ENCODE results near the gene ATF2. TPM values are rescaled to one million over a fixed set of nuclear protein-coding genes. Genes with fewer than 3 reads are reported as not detected.

ATF2 gene
- total and polyA plus RNA-seq, 2 of the 13 experiments (the other 11 are each of a cell fraction or from before 2014, with no cell fraction given): 91.6 to 95.1 TPM

DNA sequence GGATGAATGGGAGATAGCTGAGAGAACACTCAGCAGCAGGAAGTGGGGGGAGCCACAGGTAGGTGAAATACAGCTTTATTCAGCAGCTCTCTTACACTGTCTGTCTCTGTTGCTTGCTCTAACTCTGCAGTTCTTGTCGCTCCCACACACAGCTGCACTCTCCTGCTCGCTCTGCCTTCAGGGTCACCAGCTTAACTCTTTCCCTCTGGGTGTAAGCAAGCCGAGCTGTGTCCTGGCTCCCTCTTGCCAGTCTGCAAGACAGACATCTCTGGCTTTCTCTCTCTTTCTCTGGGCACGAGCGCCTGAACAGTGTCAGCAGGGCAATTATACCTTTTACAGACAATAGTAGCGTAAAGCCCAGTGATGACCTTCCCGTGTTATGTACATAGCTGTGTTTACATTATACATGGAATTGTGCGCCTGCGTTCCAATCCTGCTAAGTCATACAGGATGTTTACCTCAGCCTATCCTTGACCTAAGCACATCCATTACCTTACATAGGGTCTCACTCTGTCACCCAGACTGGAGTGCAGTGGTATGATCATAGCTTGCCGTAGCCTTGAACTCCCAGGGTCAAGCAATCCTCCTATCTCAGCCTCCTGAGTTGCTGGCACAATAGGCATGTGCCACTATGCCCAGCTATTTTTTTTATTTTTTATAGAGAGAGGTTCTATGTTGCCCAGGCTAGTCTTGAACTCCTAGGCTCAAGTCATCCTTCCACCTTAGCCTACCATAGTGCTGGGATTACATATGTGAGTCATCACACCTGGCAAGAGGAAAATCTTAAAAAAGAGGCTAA is 105.0 kb downstream of the ATF2 start (continued):
- TF ChIP-seq, protein P1, sequence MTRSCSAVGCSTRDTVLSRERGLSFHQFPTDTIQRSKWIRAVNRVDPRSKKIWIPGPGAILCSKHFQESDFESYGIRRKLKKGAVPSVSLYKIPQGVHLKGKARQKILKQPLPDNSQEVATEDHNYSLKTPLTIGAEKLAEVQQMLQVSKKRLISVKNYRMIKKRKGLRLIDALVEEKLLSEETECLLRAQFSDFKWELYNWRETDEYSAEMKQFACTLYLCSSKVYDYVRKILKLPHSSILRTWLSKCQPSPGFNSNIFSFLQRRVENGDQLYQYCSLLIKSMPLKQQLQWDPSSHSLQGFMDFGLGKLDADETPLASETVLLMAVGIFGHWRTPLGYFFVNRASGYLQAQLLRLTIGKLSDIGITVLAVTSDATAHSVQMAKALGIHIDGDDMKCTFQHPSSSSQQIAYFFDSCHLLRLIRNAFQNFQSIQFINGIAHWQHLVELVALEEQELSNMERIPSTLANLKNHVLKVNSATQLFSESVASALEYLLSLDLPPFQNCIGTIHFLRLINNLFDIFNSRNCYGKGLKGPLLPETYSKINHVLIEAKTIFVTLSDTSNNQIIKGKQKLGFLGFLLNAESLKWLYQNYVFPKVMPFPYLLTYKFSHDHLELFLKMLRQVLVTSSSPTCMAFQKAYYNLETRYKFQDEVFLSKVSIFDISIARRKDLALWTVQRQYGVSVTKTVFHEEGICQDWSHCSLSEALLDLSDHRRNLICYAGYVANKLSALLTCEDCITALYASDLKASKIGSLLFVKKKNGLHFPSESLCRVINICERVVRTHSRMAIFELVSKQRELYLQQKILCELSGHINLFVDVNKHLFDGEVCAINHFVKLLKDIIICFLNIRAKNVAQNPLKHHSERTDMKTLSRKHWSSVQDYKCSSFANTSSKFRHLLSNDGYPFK (CRISPR knock-in tag; IDR thresholded peaks at IDR 0.05; ENCODE audit: borderline replicate concordance): peak; percentile 68; the same call in 1 of the 2 replicates
- TF ChIP-seq, protein P2, sequence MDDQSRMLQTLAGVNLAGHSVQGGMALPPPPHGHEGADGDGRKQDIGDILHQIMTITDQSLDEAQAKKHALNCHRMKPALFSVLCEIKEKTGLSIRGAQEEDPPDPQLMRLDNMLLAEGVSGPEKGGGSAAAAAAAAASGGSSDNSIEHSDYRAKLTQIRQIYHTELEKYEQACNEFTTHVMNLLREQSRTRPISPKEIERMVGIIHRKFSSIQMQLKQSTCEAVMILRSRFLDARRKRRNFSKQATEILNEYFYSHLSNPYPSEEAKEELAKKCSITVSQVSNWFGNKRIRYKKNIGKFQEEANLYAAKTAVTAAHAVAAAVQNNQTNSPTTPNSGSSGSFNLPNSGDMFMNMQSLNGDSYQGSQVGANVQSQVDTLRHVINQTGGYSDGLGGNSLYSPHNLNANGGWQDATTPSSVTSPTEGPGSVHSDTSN (CRISPR knock-in tag; IDR thresholded peaks at IDR 0.05; ENCODE audit: borderline replicate concordance): no peak
- TF ChIP-seq ZSCAN21 (CRISPR knock-in tag; IDR thresholded peaks at IDR 0.05; ENCODE audit: borderline replicate concordance) (peak; percentile 99), ASH2L (IDR thresholded peaks at IDR 0.05; ENCODE audit: insufficient read length, low read depth, low read length) (peak; percentile 96), YEATS2 (CRISPR knock-in tag; IDR thresholded peaks at IDR 0.05; ENCODE audit: borderline replicate concordance) (peak; percentile 91; the same call in 1 of the 2 replicates), ZNF883 (CRISPR knock-in tag; IDR thresholded peaks at IDR 0.05; ENCODE audit: not compliant biosample characterization) (peak; percentile 71), ZNF256 (CRISPR knock-in tag; conservative IDR thresholded peaks at IDR 0.05) (no peak), ZC3H4 (CRISPR knock-in tag; IDR thresholded peaks at IDR 0.05; ENCODE audit: borderline replicate concordance) (no peak), SMAD3 (CRISPR knock-in tag; IDR thresholded peaks at IDR 0.05) (peak; percentile 99), SP5 (CRISPR knock-in tag; IDR thresholded peaks at IDR 0.05; ENCODE audit: borderline replicate concordance, low read depth) (peak; percentile 82), HDAC1 (CRISPR knock-in tag; IDR thresholded peaks at IDR 0.05) (peak; percentile 97)
- TF ChIP-seq, protein P3, sequence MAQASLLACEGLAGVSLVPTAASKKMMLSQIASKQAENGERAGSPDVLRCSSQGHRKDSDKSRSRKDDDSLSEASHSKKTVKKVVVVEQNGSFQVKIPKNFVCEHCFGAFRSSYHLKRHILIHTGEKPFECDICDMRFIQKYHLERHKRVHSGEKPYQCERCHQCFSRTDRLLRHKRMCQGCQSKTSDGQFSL (CRISPR knock-in tag; IDR thresholded peaks at IDR 0.05): peak; percentile 87
- TF ChIP-seq, protein P4, sequence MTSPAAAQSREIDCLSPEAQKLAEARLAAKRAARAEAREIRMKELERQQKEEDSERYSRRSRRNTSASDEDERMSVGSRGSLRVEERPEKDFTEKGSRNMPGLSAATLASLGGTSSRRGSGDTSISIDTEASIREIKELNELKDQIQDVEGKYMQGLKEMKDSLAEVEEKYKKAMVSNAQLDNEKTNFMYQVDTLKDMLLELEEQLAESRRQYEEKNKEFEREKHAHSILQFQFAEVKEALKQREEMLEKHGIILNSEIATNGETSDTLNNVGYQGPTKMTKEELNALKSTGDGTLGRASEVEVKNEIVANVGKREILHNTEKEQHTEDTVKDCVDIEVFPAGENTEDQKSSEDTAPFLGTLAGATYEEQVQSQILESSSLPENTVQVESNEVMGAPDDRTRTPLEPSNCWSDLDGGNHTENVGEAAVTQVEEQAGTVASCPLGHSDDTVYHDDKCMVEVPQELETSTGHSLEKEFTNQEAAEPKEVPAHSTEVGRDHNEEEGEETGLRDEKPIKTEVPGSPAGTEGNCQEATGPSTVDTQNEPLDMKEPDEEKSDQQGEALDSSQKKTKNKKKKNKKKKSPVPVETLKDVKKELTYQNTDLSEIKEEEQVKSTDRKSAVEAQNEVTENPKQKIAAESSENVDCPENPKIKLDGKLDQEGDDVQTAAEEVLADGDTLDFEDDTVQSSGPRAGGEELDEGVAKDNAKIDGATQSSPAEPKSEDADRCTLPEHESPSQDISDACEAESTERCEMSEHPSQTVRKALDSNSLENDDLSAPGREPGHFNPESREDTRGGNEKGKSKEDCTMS (CRISPR knock-in tag; conservative IDR thresholded peaks at IDR 0.05): no peak
- TF ChIP-seq, protein P5, sequence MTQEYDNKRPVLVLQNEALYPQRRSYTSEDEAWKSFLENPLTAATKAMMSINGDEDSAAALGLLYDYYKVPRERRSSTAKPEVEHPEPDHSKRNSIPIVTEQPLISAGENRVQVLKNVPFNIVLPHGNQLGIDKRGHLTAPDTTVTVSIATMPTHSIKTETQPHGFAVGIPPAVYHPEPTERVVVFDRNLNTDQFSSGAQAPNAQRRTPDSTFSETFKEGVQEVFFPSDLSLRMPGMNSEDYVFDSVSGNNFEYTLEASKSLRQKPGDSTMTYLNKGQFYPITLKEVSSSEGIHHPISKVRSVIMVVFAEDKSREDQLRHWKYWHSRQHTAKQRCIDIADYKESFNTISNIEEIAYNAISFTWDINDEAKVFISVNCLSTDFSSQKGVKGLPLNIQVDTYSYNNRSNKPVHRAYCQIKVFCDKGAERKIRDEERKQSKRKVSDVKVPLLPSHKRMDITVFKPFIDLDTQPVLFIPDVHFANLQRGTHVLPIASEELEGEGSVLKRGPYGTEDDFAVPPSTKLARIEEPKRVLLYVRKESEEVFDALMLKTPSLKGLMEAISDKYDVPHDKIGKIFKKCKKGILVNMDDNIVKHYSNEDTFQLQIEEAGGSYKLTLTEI (CRISPR knock-in tag; conservative IDR thresholded peaks at IDR 0.05): no peak
- TF ChIP-seq, protein P6, sequence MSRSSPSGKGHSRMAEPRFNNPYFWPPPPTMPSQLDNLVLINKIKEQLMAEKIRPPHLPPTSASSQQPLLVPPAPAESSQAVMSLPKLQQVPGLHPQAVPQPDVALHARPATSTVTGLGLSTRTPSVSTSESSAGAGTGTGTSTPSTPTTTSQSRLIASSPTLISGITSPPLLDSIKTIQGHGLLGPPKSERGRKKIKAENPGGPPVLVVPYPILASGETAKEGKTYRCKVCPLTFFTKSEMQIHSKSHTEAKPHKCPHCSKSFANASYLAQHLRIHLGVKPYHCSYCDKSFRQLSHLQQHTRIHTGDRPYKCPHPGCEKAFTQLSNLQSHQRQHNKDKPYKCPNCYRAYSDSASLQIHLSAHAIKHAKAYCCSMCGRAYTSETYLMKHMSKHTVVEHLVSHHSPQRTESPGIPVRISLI (CRISPR knock-in tag; IDR thresholded peaks at IDR 0.05; ENCODE audit: borderline replicate concordance): peak; percentile 75; the same call in 1 of the 2 replicates

All from HepG2 (cell line).